Endothelial cell of umbilical vein (primary cell): ENCODE data around the gene RDM1. TPM values are rescaled to one million over a fixed set of nuclear protein-coding genes. Genes with fewer than 3 reads are reported as not detected.
A peak's percentile ranks its signal among the peaks of the same experiment; 100 is the strongest.

ENCODE experiments used
- BruUV-seq: library from RNA; stranded (reverse); fragments of 400-500 nt; replicated peaks from 2 replicates; lab custom pipeline; 2021; lab: Mats Ljungman, UMichigan
- CTCF ChIA-PET: fragments of 300-600, 350-600 bp; sonication (Branson Sonifier 250); formaldehyde crosslinking; loops from one replicate; lab custom pipeline; 2021; ENCODE audit warnings: antibody characterized with exemption, inconsistent platforms; lab: Charles Lee
- POLR2A ChIA-PET: fragments of 300-600, 350-600 bp; sonication (Branson Sonifier 250); formaldehyde crosslinking; loops from one replicate; lab custom pipeline; 2021; ENCODE audit warnings: antibody characterized with exemption, inconsistent platforms; lab: Charles Lee
- DNase-seq: peaks from one replicate; pipeline ENCODE4 v3.0.0-alpha.2; 2011; ENCODE audit warnings: low read depth, low spot score
- FAIRE-seq: peaks from 2 replicates; lab custom pipeline; 2011; peaks lifted over from hg19 to GRCh38; lab: Jason Lieb, UNC
- H2AFZ ChIP-seq: 2 replicates; pipeline ENCODE4 v1.6.0; 2012; ENCODE audit warnings: low read depth, low read length, control low read depth, inconsistent platforms
- H3K27ac ChIP-seq: 2 replicates; pipeline ENCODE4 v1.5.1; 2011; ENCODE audit warnings: low read depth, mild to moderate bottlenecking, control low read depth, low read length, moderate library complexity; ENCODE audit not compliant: insufficient read depth
- H3K27me3 ChIP-seq, 2 experiments: 2 replicates each; pipeline versions ENCODE4 v1.6.0 to v1.6.1; 2011; ENCODE audit warnings: low read length in 2 of 2, mixed read lengths in 1 of 2; ENCODE audit not compliant: control insufficient read depth in 2 of 2, insufficient read depth in 2 of 2
- H3K36me3 ChIP-seq, 2 experiments: 2 replicates in 1 of 2; 3 replicates in 1 of 2; pipeline ENCODE4 v1.5.1; 2011; ENCODE audit warnings: low read length in 2 of 2, mild to moderate bottlenecking in 1 of 2, moderate library complexity in 1 of 2; ENCODE audit not compliant: control insufficient read depth in 2 of 2, insufficient read depth in 2 of 2; ENCODE audit errors: extremely low read depth in 1 of 2
- H3K4me1 ChIP-seq: 3 replicates; pipeline ENCODE4 v1.5.1; 2011; ENCODE audit warnings: mild to moderate bottlenecking, low read length; ENCODE audit not compliant: control insufficient read depth, insufficient read depth; ENCODE audit errors: extremely low read depth
- H3K4me2 ChIP-seq: 2 replicates; pipeline ENCODE4 v1.6.1; 2011; ENCODE audit warnings: low read length, control low read depth, mixed read lengths; ENCODE audit not compliant: insufficient read depth
- H3K4me3 ChIP-seq, 3 experiments: fragments of 200-600 bp in 1 of 3; sonication (generic), shearing (Covaris generic) in 1 of 3; replicated peaks in 1 of 3; 2 replicates each; pipeline ENCODE4 v1.5.1; 2011 to 2016; ENCODE audit warnings: control low read depth in 3 of 3, low read length in 3 of 3, mild to moderate bottlenecking in 2 of 3, inconsistent platforms in 1 of 3, low read depth in 1 of 3, moderate library complexity in 1 of 3; ENCODE audit not compliant: insufficient read depth in 1 of 3
- H3K79me2 ChIP-seq: 2 replicates; pipeline ENCODE4 v1.6.0; 2012; ENCODE audit warnings: low read length, inconsistent platforms; ENCODE audit not compliant: control insufficient read depth, insufficient read depth
- H3K9ac ChIP-seq: replicated peaks from 2 replicates; pipeline ENCODE3; 2011; ENCODE audit warnings: low read length, control low read depth; ENCODE audit not compliant: insufficient read depth; ENCODE audit errors: extremely low read depth
- H3K9me1 ChIP-seq: replicated peaks from 3 replicates; pipeline ENCODE4 v1.6.0; 2011; ENCODE audit warnings: mild to moderate bottlenecking, low read length; ENCODE audit not compliant: control insufficient read depth, insufficient read depth; ENCODE audit errors: extremely low read depth
- H3K9me3 ChIP-seq: replicated peaks from 2 replicates; pipeline ENCODE4 v1.5.1; 2012; ENCODE audit warnings: low read length, inconsistent platforms; ENCODE audit not compliant: control insufficient read depth, insufficient read depth
- H4K20me1 ChIP-seq: replicated peaks from 2 replicates; pipeline ENCODE3; 2011; ENCODE audit warnings: mild to moderate bottlenecking, low read length; ENCODE audit not compliant: control insufficient read depth, insufficient read depth; ENCODE audit errors: extremely low read depth
- EZH2 ChIP-seq: IDR thresholded peaks from 2 replicates; pipeline ENCODE4 v1.6.1; 2012; ENCODE audit warnings: borderline replicate concordance, low read depth, mild to moderate bottlenecking, moderate library complexity, low read length, inconsistent platforms; ENCODE audit not compliant: severe bottlenecking
- FOS ChIP-seq: IDR thresholded peaks from 2 replicates; pipeline ENCODE4 v1.6.1; 2011; ENCODE audit warnings: mild to moderate bottlenecking, low read length, moderate library complexity, borderline replicate concordance; ENCODE audit not compliant: insufficient read depth
- GATA2 ChIP-seq: IDR thresholded peaks from 2 replicates; pipeline ENCODE4 v1.7.0; 2011; ENCODE audit warnings: low read depth, mild to moderate bottlenecking, moderate library complexity, mixed read lengths, low read length; ENCODE audit not compliant: insufficient read length, insufficient read depth
- JUN ChIP-seq: IDR thresholded peaks from 2 replicates; pipeline ENCODE4 v1.6.1; 2011; ENCODE audit warnings: borderline replicate concordance, low read depth; ENCODE audit not compliant: insufficient read length, insufficient read depth
- MYC ChIP-seq: IDR thresholded peaks from one replicate; pipeline ENCODE4 v1.6.1; 2011; ENCODE audit warnings: mild to moderate bottlenecking, low read depth, low read length
- POLR2AphosphoS5 ChIP-seq: IDR thresholded peaks from 2 replicates; pipeline ENCODE4 v1.6.1; 2012; ENCODE audit warnings: low read depth, mild to moderate bottlenecking, control low read depth, low read length, moderate library complexity; ENCODE audit not compliant: insufficient read depth
- dilution Hi-C: fragments of 300-500 bp; cut with MboI; formaldehyde crosslinking; loops from one replicate; pipeline ENCODE4 v1.15.0; 2019; ENCODE audit warnings: low sequenced_read_pairs; ENCODE audit not compliant: extremely low pct_ligation_motif_present
- intact Hi-C: fragments of 100-400 bp; cut with micrococcal nuclease; formaldehyde crosslinking; loops from one replicate; pipeline ENCODE4 v1.10.0; 2022
- polyA plus RNA-seq, 4 experiments: library from polyadenylated mRNA; depleted of rRNA in 3 of 4; stranded (reverse) in 3 of 4; unstranded in 1 of 4; fragments of >200 nt; gene quantifications; 2 replicates each; pipeline versions ENCODE4 v1.2.1 to v1.2.3, GENCODE V29; 2011 to 2012; ENCODE audit warnings: missing spikeins in 1 of 4
- total RNA-seq: library from RNA; stranded (reverse); gene quantifications from 2 replicates; pipeline ENCODE4 v1.2.3, GENCODE V29; 2021
- TF ChIP-seq, protein P1 (sequence below), 2 donors: IDR thresholded peaks; 1 replicate in 1 of 2; 2 replicates in 1 of 2; pipeline ENCODE4 v1.5.1; 2011; ENCODE audit warnings: low read length in 2 of 2, mild to moderate bottlenecking in 2 of 2, moderate library complexity in 2 of 2, control low read depth in 1 of 2, inconsistent platforms in 1 of 2, low read depth in 1 of 2; ENCODE audit not compliant: insufficient read depth in 1 of 2; ENCODE audit errors: extremely low read depth in 1 of 2
- TF ChIP-seq, protein P2 (sequence below): IDR thresholded peaks from 2 replicates; pipeline ENCODE4 v1.6.1; 2011; ENCODE audit not compliant: insufficient read depth, insufficient read length

RDM1 gene
- total and polyA plus RNA-seq, 2 donors (not counting 3 experiments of a cell fraction or from before 2014, with no cell fraction given): 0.12 to 0.46 TPM

DNA sequence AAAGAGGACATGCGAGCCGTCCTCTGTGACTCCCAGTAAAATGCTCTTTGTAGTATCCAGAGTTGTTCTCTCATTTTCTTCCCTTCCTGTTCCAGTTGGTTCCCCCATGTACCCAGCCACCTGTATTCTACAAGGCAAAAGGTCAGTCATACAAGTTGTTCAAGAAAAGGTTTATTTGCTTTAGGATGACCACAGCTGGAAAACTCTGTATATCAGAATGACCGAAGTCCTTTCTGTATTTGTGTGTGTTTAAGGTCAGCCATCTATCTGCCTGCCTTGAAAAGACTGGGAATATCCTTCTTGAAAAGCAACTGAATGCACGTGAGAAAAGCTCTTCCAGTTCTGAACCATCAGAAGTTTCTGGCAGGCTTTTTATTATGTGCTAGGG, 42.4 kb upstream of the RDM1 start:
- Histone ChIP-seq H3K27ac (peak overlapping the region; percentile 56), H3K9ac (no peak overlapping the region), H3K36me3 (no peaks in the 10 kb centered on the region), H3K4me3 (no peak overlapping the region), H3K27me3 (no peaks in the 10 kb centered on the region), H4K20me1 (no peaks in the 10 kb centered on the region), H3K4me1 (peaks cover 39% of the 10 kb centered on the region), H3K4me2 (no peak overlapping the region), H3K9me3 (no peaks in the 10 kb centered on the region), H3K9me1 (no peaks in the 10 kb centered on the region), H3K79me2 (no peaks in the 10 kb centered on the region), H2AFZ (peak overlapping the region; percentile 7)
- DNase-seq: no peak
- no peak for FAIRE-seq
- no TSS peak for BruUV-seq
- TF ChIP-seq, protein P1, sequence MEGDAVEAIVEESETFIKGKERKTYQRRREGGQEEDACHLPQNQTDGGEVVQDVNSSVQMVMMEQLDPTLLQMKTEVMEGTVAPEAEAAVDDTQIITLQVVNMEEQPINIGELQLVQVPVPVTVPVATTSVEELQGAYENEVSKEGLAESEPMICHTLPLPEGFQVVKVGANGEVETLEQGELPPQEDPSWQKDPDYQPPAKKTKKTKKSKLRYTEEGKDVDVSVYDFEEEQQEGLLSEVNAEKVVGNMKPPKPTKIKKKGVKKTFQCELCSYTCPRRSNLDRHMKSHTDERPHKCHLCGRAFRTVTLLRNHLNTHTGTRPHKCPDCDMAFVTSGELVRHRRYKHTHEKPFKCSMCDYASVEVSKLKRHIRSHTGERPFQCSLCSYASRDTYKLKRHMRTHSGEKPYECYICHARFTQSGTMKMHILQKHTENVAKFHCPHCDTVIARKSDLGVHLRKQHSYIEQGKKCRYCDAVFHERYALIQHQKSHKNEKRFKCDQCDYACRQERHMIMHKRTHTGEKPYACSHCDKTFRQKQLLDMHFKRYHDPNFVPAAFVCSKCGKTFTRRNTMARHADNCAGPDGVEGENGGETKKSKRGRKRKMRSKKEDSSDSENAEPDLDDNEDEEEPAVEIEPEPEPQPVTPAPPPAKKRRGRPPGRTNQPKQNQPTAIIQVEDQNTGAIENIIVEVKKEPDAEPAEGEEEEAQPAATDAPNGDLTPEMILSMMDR (IDR thresholded peaks at IDR 0.05; ENCODE audit: extremely low read depth in 1 of 2, insufficient read depth in 1 of 2, low read depth in 1 of 2, low read length in 2 of 2): no peak
- TF ChIP-seq GATA2: no peak
- dilution Hi-C loops: no loop called here
- ChIA-PET CTCF (interaction anchor here (0.7 to 13.0 kb wide), 7 partner anchors 9 to 175 kb away, joined by 3 to 467 read pairs (median 5); no protein-coding TSS in a partner anchor), POLR2A (interaction anchor here (1.6 kb wide), 1 partner anchor 100 kb away, joined by 5 read pairs; no protein-coding TSS in a partner anchor)
- intact Hi-C loops: loop anchor here (1.0 kb wide), 1 partner anchor 15 kb away; no protein-coding TSS in a partner anchor

DNA sequence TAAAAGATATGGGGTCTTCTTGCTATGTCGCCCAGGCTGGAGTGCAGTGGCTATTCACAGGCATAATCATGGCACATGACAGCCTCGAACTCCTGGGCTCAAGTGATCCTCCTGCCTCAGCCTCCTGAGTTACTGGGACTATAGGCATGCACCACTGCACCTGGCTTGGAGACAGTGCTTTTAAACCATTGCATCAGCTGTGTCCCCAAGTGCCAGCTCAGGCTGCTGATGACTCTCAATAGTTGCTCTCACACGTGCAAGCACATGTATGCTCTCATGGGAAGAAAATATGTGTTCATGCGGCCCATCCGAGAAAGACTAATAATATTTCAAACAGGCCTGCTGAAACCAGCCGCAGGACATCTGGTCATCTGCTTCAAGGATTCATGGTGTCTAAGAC, 42.0 kb upstream of the RDM1 start:
- DNase-seq (no peak), FAIRE-seq (no peak)
- dilution Hi-C loops (no loop called here), intact Hi-C loops (no loop called here)
- Histone ChIP-seq H3K4me1 (peaks cover 36% of the 10 kb centered on the region), H4K20me1 (no peaks in the 10 kb centered on the region), H3K9me1 (no peaks in the 10 kb centered on the region), H2AFZ (peak overlapping the region; percentile 7), H3K79me2 (no peaks in the 10 kb centered on the region), H3K9ac (no peak overlapping the region), H3K36me3 (no peaks in the 10 kb centered on the region), H3K4me3 (no peak overlapping the region), H3K27me3 (no peaks in the 10 kb centered on the region), H3K4me2 (no peak overlapping the region), H3K9me3 (no peaks in the 10 kb centered on the region), H3K27ac (peak overlapping the region; percentile 56)
- CTCF ChIA-PET: interaction anchor here (0.7 to 13.0 kb wide), 7 partner anchors 9 to 176 kb away, joined by 3 to 467 read pairs (median 5); no protein-coding TSS in a partner anchor
- POLR2A ChIA-PET: interaction anchor here (1.6 kb wide), 1 partner anchor 100 kb away, joined by 5 read pairs; no protein-coding TSS in a partner anchor
- BruUV-seq: no TSS peak
- TF ChIP-seq POLR2AphosphoS5 (no peak), MYC (no peak), FOS (no peak), EZH2 (no peak), JUN (no peak)
- TF ChIP-seq, protein P1 (IDR thresholded peaks at IDR 0.05; ENCODE audit: extremely low read depth in 1 of 2, insufficient read depth in 1 of 2, low read depth in 1 of 2, low read length in 2 of 2): no peak
- TF ChIP-seq, protein P2, sequence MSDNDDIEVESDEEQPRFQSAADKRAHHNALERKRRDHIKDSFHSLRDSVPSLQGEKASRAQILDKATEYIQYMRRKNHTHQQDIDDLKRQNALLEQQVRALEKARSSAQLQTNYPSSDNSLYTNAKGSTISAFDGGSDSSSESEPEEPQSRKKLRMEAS: no peak
